ENCODE data around the gene CCR1.
"Not testable (repeated sequence)": the region's sequence is repeated elsewhere in the genome, so short reads cannot be mapped to it uniquely, and the experiment has no call there.

CCR1 gene

DNA sequence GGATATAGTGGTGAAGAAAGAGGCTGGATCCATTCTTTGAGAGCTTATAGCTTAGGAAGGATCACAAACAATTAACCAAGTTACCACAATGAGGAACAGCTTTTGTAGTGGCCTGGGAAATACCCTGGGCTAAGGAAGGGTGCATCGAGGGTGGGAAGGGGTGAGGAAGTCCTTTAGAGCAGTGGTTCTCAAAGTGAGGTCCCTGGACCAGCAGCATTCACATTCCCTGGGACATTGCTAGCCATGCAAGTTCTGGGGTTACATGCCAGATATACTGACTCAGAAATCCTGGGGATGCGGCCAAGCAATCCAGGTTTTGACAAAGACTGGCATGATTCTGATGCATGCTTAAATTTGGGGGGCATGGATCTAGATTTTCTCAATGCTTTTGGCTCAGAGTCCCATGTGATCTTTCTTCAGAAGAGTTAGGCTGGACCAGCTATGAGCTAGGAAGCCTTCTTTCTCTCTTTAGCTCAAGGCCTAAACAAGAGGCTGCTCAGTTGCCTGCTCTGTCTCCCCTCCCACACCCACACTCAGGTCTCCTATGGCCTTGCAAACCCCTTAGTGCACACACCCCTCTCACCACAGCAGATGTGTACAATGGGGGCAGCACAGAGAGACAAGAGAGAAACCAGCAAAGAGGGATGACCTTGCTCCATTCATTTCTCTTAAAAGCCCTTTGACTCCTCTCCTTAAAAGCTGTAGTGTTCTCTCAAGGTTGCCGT lies 1.8 kb upstream of the CCR1 start:
- no peak for DNase-seq

DNA sequence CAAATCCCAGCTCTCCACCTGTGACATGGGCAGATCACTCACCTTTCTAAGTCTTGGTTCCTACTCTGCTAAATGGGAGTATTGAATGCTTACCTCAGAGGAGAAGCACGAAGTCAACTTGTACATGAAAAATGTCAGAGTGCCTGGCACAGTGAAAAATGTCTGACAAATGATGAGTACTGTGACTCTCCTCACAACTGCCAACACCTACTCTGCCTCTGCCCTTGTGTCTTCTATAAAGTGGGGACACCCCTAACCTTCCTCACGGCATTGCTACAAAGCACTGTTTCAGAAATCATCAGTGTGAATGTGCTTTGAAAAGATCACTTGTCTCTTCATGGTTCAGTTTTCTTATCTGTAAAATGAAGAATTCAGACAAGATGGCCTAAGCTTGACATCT lies 940 bp upstream of the CCR1 start:
- DNase-seq = no peak

- DNase-seq = not testable (repeated sequence)
Measured at GRCh38 chr3:46207514-46207913, 599 bp downstream of the CCR1 start.

GRCh38 chr3:46206282-46207015 lies 1.7 kb downstream of the CCR1 start:
- no peak for DNase-seq

DNA sequence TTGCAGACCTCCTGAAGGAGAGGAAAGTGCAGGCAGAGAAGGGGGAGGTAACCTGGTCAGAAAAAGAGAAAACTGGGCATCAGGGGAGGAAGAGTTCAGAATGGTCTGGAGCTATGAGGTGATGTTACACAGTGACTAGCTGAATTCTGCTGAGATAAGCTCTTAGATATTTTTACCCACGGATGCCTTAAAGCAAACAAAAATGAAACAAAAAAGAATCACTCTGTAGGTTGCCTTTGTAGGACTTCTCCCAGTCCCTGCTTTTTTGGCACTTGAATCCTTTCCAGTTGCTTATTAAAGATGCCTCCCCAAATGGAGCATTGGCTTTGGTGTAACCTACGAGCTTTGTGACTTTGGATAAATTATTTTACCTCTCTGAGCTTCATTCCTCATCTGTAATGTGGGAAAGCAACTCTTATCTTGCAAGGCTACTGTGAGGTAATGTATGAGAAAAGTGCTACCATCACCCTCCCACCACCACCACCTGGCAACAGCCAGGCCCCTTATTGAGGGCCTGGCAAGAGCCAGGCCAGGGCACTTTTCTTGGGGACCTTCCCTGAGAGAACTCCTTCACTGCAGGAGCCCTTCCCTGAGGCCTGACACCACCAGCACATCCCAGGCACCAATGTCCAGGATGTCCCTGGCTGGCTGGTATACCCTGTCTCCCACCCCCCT lies 2.7 kb downstream of the CCR1 start:
- no peak for DNase-seq

GRCh38 chr3:46203681-46204080 lies 4.4 kb downstream of the CCR1 start:
- no peak for DNase-seq

DNA sequence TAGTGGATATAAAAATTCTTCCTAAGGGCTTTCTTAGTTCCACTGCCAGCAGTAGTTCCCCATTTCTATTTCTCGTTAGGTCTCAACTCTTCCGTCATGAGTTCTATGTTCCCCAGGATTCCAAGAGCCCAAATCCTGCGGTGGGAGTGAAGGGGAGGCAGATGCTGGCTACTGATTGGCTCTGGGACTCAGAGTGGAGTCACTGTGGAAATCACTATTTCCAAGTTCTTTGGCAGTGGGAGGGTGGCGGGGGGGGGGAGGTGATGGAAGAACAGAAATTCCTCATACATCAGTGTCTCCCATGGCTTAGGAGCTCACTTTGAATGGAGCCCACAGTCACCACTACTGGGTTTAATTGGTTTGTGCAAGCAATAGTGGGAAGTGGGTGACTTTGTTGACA lies 5.6 kb downstream of the CCR1 start:
- DNase-seq = no peak

DNA sequence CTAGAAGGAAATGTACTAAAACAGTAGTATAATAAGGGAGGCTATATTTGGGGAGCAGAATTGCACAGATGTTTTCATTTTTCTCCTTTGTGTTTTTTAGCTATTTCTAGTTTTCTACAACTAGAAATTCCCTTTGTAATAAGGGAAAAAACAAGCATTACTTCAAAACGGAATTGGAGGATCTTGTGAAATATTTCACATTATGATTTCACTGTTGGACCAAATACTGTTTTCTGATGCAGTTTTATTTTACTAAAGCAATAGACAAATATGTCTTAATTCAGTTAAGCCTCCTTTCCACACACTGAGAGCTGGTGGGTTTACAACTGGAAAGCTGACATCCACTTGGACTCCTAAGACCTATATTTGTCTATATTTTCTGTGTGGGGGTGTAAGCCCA lies 7.3 kb downstream of the CCR1 start:
- no peak for DNase-seq

GRCh38 chr3:46200211-46200610 lies 7.9 kb downstream of the CCR1 start:
- DNase-seq = no peak

DNA sequence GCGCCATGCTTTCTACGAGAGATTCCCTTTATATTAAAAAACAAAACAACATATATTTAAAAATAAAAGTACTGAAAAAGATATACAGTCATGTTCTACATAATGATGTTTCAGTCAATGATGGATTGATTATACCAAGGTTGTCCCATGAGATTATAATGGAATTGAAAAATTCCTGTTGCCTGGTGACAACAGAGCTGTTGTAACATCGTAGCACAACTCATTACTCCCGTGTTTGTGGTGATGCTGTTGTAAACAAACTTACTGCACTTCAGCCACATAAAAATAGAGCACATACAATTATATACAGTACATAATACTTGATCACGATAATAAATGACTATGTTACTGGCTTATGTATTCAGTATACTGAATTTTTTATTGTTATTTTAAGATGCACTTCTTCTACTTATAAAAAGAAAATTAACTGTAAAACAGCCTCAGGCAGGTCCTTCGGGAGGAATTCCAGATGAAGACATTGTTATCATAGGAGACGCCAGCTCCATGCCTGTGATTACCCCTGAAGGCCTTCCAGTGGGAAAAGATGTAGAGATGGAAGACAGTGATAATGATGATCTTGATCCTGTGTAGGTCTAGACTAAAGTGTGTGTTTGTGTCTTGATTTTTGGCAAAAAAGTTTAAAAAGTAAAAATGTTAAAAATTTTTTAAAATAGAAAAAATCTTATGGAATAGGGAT lies 11.7 kb downstream of the CCR1 start:
- no peak for DNase-seq

- no peak for DNase-seq
Measured at GRCh38 chr3:46194868-46195553, 13.1 kb downstream of the CCR1 start.

- no peak for DNase-seq
Measured at GRCh38 chr3:46193436-46193835, 14.7 kb downstream of the CCR1 start.

DNA sequence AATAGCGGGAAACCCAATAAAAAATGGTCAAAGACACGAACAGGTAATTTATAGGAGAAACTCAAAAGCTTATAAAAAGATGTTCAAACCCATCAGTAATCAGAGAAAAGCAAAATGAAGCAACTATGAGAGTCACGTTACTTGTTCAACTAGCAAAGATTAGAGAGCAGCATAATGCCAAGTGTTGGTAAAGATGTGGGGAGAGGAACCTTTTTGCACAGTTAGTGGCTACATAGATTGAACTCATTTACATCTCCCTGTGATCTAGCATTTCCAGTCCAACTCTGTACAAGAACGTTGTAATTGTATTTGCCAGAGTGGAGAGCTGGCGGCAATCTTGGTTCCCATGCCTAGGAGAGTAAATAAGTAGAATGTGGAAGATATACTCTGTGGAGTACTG lies 15.2 kb downstream of the CCR1 start:
- DNase-seq = no peak

GRCh38 chr3:46191730-46192129 lies 16.4 kb downstream of the CCR1 start:
- no peak for DNase-seq

GRCh38 chr3:46188708-46189107 lies 19.4 kb downstream of the CCR1 start:
- no peak for DNase-seq

- no peak for DNase-seq
Measured at GRCh38 chr3:46187876-46188275, 20.2 kb downstream of the CCR1 start.

- no peak for DNase-seq
Measured at GRCh38 chr3:46187341-46187700, 20.8 kb downstream of the CCR1 start.

DNA sequence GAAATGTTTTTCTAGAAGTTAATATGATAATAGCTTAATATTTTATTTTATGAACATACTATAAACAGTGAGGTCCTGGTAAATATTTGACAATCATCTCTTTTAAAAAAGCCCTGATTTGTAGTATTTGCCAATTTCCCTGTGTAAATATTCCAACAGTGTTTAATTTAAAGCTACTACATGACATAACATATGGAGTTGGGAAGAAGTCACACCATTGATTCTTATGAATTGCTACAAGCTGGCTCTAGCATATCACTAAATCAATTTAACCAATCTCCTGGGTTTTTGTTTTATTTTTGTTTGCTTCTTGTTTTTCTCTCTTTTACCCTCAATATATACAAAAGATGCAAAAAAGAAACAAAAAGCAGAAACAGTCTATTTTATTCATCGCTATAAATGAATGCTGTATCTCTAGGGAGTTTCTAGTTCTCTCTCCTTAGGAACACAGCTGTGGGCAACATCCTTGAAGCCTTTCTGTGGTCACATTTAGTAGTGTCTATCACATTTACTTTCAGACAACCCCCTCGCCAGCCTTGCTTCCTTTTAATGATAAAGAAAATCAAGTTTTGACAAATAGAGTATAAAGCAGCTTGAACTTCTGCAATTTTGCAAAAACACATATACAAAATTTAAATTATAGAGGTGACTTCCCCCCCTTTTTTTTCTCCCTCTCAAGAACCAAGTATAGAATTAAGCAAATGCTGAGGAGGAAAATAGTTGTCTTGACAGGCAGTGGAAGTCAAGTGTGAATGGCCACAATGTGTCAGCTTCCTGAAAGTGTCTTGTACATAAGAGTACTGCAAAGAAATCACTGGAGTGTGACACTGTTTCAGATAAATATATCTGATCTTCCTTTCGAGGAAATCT lies 21.4 kb downstream of the CCR1 start:
- no peak for DNase-seq

DNA sequence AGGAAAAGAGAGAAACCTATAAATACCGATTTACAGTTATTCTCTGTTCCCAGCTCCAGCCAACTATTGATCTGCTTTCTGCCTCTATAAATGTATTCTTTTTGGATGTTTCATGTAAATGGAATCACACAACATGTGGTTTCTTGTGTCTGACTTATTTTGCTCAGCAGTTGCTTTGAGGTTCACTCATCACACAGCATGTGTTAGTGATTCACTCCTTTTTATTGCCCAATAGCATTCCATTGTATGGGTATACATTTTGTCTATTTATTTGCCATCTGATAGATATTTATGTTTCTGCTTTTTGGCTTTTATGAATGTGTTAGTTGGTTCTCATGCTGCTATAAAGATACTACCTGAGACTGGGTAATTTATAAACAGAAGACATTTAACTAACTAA lies 23.6 kb downstream of the CCR1 start:
- no peak for DNase-seq

DNA sequence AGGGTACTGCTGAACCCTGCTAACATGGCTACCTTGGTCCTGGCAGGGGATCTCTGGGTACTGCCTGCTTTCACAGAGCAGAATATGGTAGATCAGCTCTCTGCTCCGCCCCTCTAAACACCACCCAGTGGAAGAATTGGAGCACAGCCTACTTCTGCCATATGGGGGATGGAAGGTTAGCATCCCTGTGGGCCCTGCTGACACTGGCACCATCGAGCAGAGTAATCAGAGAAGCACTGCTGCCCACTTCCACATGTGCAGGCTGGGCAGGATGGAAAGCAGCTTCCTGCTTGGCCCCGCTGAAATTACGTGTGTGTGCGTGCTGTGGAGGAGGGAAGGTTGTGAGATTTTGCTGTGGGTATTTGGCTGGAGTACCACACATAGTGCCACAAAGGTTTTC lies 24.8 kb downstream of the CCR1 start:
- no peak for DNase-seq

DNA sequence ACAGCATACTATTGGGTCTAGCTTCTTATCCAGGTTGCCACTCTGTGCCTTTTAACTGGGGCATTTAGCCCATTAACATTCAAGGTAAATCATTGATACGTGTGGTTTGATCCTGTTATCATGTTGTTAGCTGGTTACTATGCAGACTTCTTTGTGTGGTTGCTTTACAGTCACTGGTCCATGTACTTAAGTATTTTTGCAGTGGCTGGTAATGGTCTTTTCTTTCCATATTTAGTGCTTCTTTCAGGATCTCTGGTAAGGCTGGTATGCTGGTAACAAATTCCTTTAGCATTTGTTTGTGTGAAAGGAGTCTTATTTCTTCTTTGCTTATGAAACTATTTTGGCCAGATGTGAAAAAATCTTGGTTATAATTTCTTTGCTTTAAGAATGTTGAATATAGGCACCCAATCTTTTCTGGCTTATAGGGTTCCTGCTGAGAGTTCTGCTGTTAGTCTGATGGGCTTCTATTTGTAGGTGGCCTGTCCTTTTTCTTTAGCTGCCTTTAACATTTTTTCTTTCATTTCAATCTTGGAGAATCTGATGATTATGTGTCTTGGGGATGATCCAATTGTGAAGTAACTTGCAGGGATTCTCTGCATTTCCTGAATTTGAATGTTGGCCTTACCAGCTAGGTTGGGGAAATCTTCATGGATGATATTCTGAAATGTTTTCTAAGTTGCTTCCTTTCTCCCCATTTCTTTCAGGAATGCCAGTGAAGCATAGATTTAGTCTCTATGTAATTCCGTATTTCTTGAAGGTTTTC lies 39.3 kb downstream of the CCR1 start:
- no peak for DNase-seq

All from NCI-H146 (cell line).